NCI-H2171 treated with DMSO at 0.1 percent for 48 hours (cell line): ENCODE data around the gene PPP1R9B.

Experiments
- DNase-seq: peaks from one replicate; lab custom pipeline; 2025; lab: John Stamatoyannopoulos, UW

PPP1R9B gene

DNA sequence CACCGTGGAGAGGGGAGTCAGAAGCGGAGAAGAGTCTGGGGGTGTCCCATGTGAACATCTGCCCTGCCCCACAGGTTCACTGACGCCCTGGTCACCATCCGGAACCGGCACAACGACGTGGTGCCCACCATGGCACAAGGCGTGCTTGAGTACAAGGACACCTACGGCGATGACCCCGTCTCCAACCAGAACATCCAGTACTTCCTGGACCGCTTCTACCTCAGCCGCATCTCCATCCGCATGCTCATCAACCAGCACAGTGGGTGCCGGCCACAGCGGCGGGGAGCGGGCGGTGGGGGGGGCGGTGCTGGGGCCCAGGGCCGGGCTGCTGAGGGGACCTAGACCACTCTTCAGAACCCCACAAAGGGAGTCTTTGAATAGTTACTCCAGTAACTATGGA, 44.7 kb downstream of the PPP1R9B start:
- DNase-seq: no peak

DNA sequence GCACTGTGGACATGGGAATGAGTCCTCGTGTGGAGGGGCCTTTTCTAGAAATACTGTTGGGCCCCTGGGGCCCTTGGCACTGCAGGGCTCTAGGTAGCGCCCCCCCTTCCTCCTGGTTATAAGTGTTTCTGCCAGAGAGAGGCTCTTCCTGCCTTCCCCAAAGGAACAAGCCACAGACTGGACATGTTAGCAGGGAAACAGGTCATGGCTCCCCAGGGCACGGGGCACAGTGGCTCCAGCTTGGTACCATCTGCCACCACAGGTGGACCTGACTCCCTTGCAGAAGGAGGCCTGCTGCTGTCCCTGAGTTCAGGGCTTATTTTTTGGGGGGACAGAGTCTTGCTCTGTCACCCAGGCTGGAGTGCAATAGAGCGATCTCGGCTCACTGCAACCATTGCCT, 46.5 kb downstream of the PPP1R9B start:
- DNase-seq: no peak

- DNase-seq: no peak
Observed at GRCh38 chr17:50103252-50103651, 47.2 kb downstream of the PPP1R9B start.

DNA sequence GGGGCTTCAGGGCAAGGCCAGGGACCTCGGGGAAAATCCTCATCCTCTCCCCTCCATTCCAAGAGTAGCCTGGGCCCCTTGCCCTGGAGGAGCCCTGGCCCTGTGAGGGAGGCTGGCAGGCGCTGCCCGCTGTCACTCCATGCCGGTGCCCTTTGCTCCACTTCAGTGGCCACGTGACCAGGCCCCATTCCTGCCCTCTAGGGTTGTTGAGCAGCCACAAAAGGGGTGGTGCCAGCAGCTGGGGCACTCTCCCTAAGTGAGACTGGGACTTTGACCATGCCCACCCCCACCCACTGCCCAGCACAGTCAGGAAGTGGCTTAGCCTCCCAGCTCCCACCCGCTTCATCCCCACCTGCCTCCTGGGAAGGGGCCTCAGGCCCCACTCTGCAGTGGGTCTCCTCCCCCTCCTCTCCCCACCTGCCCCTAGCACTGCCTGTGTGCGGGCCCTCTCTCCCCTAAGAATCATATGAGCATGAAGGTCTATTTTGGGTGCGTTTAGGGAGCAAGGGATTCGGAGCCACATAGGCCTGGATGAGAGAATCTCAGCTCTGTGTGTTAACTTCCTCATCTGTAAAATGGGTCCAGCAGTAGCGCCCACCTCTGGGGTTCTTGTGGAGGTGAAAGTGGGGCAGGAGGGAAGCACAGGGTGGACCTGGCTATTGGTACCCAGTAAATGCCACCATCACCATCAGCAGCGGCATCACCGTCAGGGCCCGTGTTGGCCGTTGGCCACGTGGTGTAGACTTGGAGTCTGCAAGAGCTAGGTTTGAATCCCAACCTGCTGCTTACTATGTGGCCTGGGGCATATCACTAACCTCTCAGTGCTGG, 48.1 kb downstream of the PPP1R9B start:
- no peak for DNase-seq

GRCh38 chr17:50101346-50102163, 48.9 kb downstream of the PPP1R9B start:
- DNase-seq: peak; percentile 75

DNA sequence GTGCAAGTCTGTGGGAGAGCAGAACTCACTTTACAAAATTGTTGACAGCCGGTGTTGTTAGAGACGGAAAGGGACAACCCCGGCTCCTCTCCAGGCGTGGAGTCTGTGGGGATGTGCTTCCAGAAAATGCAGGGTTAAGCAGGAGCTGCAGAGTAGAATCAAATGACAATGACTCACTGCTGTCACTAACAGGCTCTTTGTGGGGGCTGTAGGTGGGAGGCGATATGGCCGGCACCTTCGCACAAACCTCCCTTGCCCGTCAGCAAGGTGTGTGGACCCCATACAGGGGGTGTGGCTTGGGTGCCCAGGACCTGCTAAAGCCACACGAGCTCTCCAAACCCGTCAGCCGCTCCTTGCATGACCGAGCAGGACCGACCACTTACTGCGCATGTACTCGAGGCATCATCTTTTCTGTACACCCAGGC, 49.5 kb downstream of the PPP1R9B start:
- DNase-seq: peak; percentile 75

- no peak for DNase-seq
Observed at GRCh38 chr17:50100480-50100883, 50.0 kb downstream of the PPP1R9B start.

DNA sequence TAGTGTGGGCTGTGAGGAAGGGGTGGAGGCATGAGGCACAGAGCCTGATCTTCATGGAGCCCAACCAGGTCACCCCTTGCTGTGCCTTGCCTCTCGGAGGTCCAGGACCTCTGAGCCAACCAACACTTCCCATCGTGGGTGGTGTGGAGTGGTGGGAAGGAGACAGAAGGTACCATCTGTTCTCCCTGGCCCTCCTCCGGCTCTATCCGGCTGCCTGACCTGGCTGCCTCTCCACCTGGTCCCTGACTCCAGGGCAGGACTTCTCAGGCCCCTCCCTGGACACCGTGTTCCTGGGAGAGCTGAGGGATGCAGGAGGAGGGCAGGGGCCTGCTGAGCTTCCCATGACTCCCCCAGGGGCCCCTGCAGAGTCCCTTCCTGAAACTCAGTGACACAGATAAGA, 51.5 kb downstream of the PPP1R9B start:
- no peak for DNase-seq

DNA sequence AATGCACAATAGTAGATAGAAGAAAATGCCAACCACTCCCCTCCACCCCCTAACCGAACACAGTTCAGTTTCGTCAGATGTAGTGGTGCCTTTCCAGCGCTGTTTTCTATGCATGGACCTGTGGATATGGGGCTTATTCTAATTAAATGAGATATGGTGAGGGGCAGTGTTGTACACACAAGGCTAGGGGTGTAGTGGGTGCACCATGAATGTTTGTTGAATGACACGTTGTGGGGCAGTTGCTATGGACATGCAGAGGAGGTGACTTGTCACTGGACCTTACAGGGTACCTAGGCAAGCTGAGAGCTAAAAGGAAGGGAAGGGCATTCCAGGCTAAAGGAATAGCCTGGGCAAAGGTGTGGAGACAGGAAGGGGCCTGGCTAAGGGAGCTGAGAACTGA, 51.9 kb downstream of the PPP1R9B start:
- DNase-seq: no peak

GRCh38 chr17:50097926-50098325, 52.6 kb downstream of the PPP1R9B start:
- no peak for DNase-seq

- no peak for DNase-seq
Observed at GRCh38 chr17:50097455-50097854, 53.0 kb downstream of the PPP1R9B start.

GRCh38 chr17:50096758-50097157, 53.7 kb downstream of the PPP1R9B start:
- DNase-seq: no peak

DNA sequence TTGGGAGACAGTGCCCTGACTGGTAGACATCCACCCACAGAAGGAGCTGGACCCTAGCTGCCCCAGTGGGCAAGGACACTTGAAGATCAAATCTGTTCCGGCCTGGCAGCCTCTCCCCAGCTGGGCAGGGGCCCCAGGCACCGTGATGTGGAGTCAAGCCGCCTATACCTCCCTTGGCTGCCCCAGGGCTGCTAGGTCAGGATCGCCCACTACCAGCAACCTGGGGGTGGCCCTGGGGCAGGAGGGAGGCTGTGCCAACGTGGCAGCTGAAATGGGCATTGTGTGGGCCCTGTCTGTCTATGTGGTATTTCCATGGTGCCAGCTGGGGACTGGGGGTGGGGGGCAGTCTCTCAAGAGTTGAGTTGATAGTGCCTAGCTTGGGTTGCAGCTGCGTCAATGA, 54.4 kb downstream of the PPP1R9B start:
- no peak for DNase-seq

DNA sequence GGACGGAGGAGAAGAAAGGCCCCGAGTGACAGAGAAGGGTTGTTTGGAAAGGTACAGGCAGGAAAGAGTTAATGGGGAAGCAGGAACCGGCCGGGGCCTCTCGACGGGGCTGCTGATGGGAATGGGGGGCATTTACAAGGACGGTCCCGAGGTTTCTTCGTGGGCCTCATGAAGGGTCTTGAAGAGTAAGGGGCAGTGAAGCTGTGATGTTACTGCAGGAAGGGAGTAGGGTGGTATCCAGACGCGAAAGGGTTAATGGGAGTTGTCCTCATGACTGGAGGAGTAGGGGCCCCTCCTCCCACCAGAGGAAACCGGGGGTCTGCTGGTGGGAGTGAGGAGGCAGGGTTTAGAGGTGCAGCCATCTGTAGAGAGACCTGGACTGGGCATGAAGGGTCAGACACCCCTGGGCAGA, 54.8 kb downstream of the PPP1R9B start:
- peak; percentile 13 for DNase-seq

GRCh38 chr17:50094753-50095619, 55.5 kb downstream of the PPP1R9B start, which contains the start of gene PDK2:
TSS of gene PDK2 (plus strand) at chr17:50095351. CDS start at chr17:50095436, 85 bp downstream.
- peak; percentile 96 for DNase-seq

GRCh38 chr17:50094243-50094752, 56.2 kb downstream of the PPP1R9B start:
- DNase-seq: peak; percentile 84

DNA sequence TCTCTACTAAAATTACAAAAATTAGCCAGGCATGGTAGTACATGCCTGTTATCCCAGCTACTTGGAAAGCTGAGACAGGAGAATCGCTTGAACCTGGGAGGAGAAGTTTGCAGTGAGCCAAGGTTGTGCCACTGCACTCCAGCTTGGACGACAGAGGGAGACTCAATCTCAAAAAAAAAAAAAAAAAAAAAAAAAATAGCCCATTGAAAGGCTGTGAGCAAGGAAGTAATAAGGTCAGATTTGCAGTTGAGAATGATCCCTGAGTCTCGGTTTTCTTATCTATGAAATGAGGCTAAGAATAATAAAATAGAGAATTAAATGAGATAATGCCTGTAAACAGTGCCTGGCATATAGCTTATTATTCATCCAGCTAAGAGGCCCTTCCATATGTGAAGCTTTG, 56.7 kb downstream of the PPP1R9B start:
- no peak for DNase-seq

GRCh38 chr17:50093246-50093645, 57.2 kb downstream of the PPP1R9B start:
- DNase-seq: no peak

GRCh38 chr17:50091918-50092285, 58.6 kb downstream of the PPP1R9B start:
- no peak for DNase-seq

DNA sequence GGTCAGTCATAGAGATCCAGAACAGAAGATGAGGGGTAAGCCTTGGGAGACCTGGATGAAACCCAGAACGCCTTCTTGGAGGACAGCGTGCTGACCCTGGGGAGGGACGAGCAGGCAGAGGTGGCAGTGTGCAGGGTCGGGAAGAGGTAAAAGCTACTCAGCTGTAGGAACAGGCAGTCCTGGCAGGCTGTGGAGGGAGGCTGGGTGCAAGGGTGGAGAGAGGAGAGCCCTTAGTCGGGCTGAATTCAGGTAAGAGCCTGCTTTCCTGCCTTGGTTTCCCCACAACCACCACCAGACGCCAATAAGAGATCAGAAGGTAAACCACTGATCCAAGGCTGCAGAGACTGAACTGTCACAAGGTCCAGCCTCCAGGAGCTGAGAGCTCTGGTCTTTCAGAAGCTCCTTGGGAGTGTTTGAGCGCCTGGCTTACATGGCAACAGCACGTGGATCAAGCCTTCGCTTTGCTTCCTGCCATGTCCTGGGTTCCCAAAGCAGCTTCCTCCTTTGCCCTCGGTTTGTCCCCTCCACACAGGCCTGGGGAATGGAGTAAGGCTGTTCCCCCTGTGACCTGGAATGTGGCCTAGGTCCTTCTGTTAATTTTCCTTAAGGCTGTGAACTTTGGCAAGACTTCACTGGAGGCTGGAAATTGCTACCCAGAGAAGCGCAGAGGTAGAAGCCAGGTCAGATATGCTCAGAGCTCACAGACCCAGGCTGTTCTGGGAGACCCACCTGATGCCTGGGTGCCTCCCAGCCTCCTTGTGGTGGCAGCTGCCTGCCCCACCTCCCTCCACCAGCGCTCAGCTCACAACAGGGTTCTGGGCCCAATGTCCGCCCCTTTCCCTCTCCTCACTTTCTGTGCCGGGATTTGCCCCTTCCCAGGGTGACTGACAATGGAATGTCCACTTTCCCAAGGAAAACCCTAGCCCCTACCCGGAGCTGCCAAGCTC, 59.2 kb downstream of the PPP1R9B start:
- no peak for DNase-seq

DNA sequence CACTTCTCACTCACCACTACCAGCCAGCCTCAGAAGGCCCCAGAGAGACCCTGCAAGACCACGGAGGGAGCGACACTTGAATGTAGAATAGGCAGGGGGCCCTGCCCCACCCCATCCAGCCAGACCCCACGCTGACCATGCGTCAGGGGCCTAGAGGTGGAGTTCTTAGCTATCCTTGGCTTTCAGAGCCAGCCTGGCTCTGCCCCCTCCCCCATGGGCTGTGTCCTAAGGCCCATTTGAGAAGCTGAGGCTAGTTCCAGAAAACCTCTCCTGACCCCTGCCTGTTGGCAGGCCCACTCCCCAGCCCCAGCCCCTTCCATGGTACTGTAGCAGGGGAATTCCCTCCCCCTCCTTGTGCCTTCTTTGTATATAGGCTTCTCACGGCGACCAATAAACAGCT, 60.4 kb downstream of the PPP1R9B start:
- no peak for DNase-seq
